ENCODE data around the gene SLC6A1. TPM values are rescaled to one million over a fixed set of nuclear protein-coding genes. Genes with fewer than 3 reads are reported as not detected.

The SLC6A1 gene
- total and polyA plus RNA-seq, 2 of the 13 experiments (the other 11 are each of a cell fraction or from before 2014, with no cell fraction given) = not detected

DNA sequence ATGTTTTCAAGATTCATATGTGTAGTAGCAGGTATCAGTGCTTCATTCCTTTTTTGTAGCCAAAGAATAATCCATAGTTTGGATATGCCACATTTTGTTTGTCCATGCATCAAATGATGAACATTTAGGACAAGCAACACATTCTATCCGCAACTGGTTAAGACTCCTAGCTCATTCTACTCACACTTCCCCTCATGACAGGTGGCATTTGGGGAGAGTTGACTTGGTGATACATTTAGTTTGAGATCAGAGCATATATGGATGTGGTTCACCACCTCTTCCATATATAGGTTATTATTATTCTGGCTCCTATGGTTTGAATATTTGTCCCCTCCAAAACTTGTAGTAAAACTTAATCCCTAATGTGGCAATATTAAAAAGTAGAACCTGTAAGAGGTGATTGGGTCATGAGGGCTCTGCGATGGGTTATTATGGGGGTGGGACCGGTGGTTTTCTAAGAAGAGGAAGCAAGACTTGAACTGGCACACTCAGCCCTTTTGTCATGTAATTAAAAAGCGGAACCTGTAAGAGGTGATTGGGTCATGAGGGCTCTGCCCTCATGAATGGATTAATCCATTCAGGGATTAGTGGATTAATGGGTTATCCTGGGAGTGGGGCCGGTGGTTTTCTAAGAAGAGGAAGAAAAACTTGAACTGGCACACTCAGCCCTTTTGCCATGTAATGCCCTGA, 86.4 kb downstream of the SLC6A1 start:
- intact Hi-C loops (cut with micrococcal nuclease; ENCODE audit: unreplicated experiment) (no loop called here), in situ Hi-C loops (cut with HindIII; ENCODE audit: extremely low pct_ligation_motif_present, low pct_unique_long_range_greater_than_20kb) (no loop called here)
- DNase-seq (ENCODE audit: low spot score) = no peak
- no peak for TF ChIP-seq ZNF383 (CRISPR knock-in tag; IDR thresholded peaks at IDR 0.05; ENCODE audit: borderline replicate concordance)
- TF ChIP-seq ZNF263 (CRISPR knock-in tag; IDR thresholded peaks at IDR 0.05) = no peak
- TF ChIP-seq ZFY (CRISPR knock-in tag; IDR thresholded peaks at IDR 0.05) = no peak
- TF ChIP-seq, protein P1, sequence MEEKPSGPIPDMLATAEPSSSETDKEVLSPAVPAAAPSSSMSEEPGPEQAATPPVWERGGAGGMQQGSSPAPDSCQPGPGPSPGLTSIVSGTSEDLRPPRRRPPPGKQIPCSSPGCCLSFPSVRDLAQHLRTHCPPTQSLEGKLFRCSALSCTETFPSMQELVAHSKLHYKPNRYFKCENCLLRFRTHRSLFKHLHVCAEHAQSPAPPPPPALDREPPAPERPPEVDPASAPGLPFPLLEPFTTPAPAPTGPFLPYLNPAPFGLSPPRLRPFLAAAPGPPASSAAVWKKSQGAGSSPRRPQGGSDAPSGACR (CRISPR knock-in tag; IDR thresholded peaks at IDR 0.05) = no peak
- TF ChIP-seq, protein P2, sequence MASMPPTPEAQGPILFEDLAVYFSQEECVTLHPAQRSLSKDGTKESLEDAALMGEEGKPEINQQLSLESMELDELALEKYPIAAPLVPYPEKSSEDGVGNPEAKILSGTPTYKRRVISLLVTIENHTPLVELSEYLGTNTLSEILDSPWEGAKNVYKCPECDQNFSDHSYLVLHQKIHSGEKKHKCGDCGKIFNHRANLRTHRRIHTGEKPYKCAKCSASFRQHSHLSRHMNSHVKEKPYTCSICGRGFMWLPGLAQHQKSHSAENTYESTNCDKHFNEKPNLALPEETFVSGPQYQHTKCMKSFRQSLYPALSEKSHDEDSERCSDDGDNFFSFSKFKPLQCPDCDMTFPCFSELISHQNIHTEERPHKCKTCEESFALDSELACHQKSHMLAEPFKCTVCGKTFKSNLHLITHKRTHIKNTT (CRISPR knock-in tag; IDR thresholded peaks at IDR 0.05) = no peak
- TF ChIP-seq KLF9 (CRISPR knock-in tag; IDR thresholded peaks at IDR 0.05; ENCODE audit: low read depth) = no peak
- TF ChIP-seq, protein P3, sequence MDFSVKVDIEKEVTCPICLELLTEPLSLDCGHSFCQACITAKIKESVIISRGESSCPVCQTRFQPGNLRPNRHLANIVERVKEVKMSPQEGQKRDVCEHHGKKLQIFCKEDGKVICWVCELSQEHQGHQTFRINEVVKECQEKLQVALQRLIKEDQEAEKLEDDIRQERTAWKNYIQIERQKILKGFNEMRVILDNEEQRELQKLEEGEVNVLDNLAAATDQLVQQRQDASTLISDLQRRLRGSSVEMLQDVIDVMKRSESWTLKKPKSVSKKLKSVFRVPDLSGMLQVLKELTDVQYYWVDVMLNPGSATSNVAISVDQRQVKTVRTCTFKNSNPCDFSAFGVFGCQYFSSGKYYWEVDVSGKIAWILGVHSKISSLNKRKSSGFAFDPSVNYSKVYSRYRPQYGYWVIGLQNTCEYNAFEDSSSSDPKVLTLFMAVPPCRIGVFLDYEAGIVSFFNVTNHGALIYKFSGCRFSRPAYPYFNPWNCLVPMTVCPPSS (IDR thresholded peaks at IDR 0.05) = no peak
- TF ChIP-seq ZC3H4 (CRISPR knock-in tag; IDR thresholded peaks at IDR 0.05; ENCODE audit: borderline replicate concordance) = no peak
- TF ChIP-seq, protein P4, sequence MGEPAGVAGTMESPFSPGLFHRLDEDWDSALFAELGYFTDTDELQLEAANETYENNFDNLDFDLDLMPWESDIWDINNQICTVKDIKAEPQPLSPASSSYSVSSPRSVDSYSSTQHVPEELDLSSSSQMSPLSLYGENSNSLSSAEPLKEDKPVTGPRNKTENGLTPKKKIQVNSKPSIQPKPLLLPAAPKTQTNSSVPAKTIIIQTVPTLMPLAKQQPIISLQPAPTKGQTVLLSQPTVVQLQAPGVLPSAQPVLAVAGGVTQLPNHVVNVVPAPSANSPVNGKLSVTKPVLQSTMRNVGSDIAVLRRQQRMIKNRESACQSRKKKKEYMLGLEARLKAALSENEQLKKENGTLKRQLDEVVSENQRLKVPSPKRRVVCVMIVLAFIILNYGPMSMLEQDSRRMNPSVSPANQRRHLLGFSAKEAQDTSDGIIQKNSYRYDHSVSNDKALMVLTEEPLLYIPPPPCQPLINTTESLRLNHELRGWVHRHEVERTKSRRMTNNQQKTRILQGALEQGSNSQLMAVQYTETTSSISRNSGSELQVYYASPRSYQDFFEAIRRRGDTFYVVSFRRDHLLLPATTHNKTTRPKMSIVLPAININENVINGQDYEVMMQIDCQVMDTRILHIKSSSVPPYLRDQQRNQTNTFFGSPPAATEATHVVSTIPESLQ (CRISPR knock-in tag; conservative IDR thresholded peaks at IDR 0.05) = no peak
- no peak for TF ChIP-seq SNAI1 (CRISPR knock-in tag; IDR thresholded peaks at IDR 0.05; ENCODE audit: borderline replicate concordance)
- no peak for TF ChIP-seq EP300 (IDR thresholded peaks at IDR 0.05; ENCODE audit: low read depth in 2 of 2, low read length in 2 of 2)
- TF ChIP-seq EP300 (CRISPR knock-in tag; IDR thresholded peaks at IDR 0.05; ENCODE audit: borderline replicate concordance) = no peak
- TF ChIP-seq RFX3 (CRISPR knock-in tag; IDR thresholded peaks at IDR 0.05) = no peak
- no peak for TF ChIP-seq CHCHD3 (CRISPR knock-in tag; IDR thresholded peaks at IDR 0.05)
- TF ChIP-seq ZBTB20 (CRISPR knock-in tag; IDR thresholded peaks at IDR 0.05; ENCODE audit: borderline replicate concordance, low read depth) = no peak
- no peak for TF ChIP-seq ZNF224 (CRISPR knock-in tag; IDR thresholded peaks at IDR 0.05)
- TF ChIP-seq SP4 (CRISPR knock-in tag; IDR thresholded peaks at IDR 0.05) = no peak
- TF ChIP-seq ZNF598 (CRISPR knock-in tag; IDR thresholded peaks at IDR 0.05; ENCODE audit: borderline replicate concordance) = no peak
- TF ChIP-seq, protein P5, sequence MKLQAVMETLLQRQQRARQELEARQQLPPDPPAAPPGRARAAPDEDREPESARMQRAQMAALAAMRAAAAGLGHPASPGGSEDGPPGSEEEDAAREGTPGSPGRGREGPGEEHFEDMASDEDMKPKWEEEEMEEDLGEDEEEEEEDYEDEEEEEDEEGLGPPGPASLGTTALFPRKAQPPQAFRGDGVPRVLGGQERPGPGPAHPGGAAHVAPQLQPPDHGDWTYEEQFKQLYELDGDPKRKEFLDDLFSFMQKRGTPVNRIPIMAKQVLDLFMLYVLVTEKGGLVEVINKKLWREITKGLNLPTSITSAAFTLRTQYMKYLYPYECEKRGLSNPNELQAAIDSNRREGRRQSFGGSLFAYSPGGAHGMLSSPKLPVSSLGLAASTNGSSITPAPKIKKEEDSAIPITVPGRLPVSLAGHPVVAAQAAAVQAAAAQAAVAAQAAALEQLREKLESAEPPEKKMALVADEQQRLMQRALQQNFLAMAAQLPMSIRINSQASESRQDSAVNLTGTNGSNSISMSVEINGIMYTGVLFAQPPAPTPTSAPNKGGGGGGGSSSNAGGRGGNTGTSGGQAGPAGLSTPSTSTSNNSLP (IDR thresholded peaks at IDR 0.05; ENCODE audit: low read depth, low read length) = no peak
- Histone ChIP-seq H3K9me3 (ENCODE audit: low read length) (no peaks in the 10 kb centered on the region), H3K27ac (ENCODE audit: extremely low read length, insufficient read depth, low read length) (no peak overlapping the region), H2AFZ (ENCODE audit: low read length) (no peak overlapping the region), H3K79me2 (ENCODE audit: insufficient read depth, low read length) (no peaks in the 10 kb centered on the region), H3K4me3 (replicated peaks in 1 of 3; ENCODE audit: insufficient read depth in 1 of 3, low read depth in 2 of 3, low read length in 3 of 3) (no peak overlapping the region), H3K36me3 (replicated peaks in 1 of 2; ENCODE audit: control insufficient read depth in 1 of 2, insufficient read depth in 2 of 2, low read length in 2 of 2) (no peaks in the 10 kb centered on the region), H3K27me3 (ENCODE audit: control insufficient read depth in 1 of 2, insufficient read depth in 2 of 2, low read length in 2 of 2) (peaks cover 0 to 12% of the 10 kb centered on the region in 2 experiments; a peak in 3 of 5 replicates), H3K4me1 (ENCODE audit: insufficient read depth, low read length) (no peaks in the 10 kb centered on the region), H3K9ac (ENCODE audit: insufficient read depth, low read depth, low read length) (no peak overlapping the region), H3K4me2 (ENCODE audit: low read depth, low read length) (no peak overlapping the region), H4K20me1 (ENCODE audit: insufficient read depth, low read length) (0 out of 2 replicates have a peak, but pooled peaks cover 3% of the 10 kb centered on the region)
- ChIA-PET POLR2A (no interaction called here), CTCF (ENCODE audit: low intra/inter-chr PET ratio, low total read pairs) (no interaction called here)
- FAIRE-seq = no peak
- no TSS peak for BruUV-seq (replicated peaks)
- WGBS (ENCODE audit: low lambda C conversion rate) = 8% methylated on average over 5 of the region's 5 CpGs
- ATAC-seq = no peak

Measured in HepG2 (cell line).